Measurements from ENCODE around the gene MBD2. TPM values are rescaled to one million over a fixed set of nuclear protein-coding genes. Genes with fewer than 3 reads are reported as not detected.

Gene MBD2
- total and polyA plus RNA-seq, 2 of the 8 experiments (the other 6 are each of a cell fraction or from before 2014, with no cell fraction given): 36.2 to 52.7 TPM

DNA sequence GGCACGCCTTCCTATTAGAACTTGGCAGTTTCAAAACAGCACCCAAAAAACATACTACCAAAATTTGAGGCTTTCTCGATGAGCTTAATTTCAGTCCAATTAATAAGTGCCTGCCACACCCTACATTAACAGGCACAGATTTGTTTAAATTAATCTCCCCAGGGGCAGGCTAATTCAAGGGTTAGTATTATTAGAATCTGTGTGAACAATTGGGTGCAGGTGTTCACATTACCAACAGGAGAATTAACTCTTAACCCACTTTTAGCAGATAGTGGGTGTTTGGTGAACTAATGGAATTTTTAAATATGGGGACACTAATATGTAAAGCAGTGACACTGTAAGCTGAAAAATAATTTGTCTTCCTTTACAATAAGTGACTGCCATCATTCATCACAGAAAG lies 4.1 kb downstream of the MBD2 start:
- no peak overlapping the region for H2BK20ac ChIP-seq (ENCODE audit: low read length)
- H2BK120ac ChIP-seq (replicated peaks; ENCODE audit: low read depth, low read length): no peak overlapping the region
- H3K27ac ChIP-seq (ENCODE audit: low read depth, low read length): no peak overlapping the region
- peaks cover 41 to 81% of the 10 kb centered on the region in 2 experiments for H3K79me2 ChIP-seq (ENCODE audit: control insufficient read depth in 1 of 2, insufficient read depth in 2 of 2, low read length in 2 of 2)
- no peaks in the 10 kb centered on the region for H3K9me3 ChIP-seq (ENCODE audit: insufficient read depth in 2 of 2, low read depth in 1 of 2, low read length in 1 of 2)
- H4K20me1 ChIP-seq (replicated peaks in 1 of 2; ENCODE audit: control insufficient read depth in 1 of 2, insufficient read depth in 2 of 2, low read length in 2 of 2): peaks cover 9 to 10% of the 10 kb centered on the region in 2 experiments
- no peak overlapping the region for H3K23ac ChIP-seq (ENCODE audit: insufficient read length)
- H2BK12ac ChIP-seq (ENCODE audit: low read depth, low read length): no peak overlapping the region
- no peak overlapping the region for H3K56ac ChIP-seq (replicated peaks; ENCODE audit: insufficient read length, low read depth, low read length)
- ChIA-PET POLR2A (ENCODE audit: partially characterized antibody) (interaction anchor here (1.0 to 1.5 kb wide), 3 partner anchors 13 to 49 kb away, joined by 3 read pairs; partner anchors contain the start of gene POLI), CTCF (ENCODE audit: partially characterized antibody) (interaction anchor here (1.1 to 2.1 kb wide), 3 partner anchors 21 to 730 kb away, joined by 4 to 5 read pairs (median 4); no protein-coding TSS in a partner anchor)
- H2AK5ac ChIP-seq (ENCODE audit: low read depth, low read length): no peak overlapping the region
- H3K23me2 ChIP-seq (ENCODE audit: low read depth, low read length): no peaks in the 10 kb centered on the region
- WGBS, 2 experiments (ENCODE audit: extremely low coverage in 1 of 2, insufficient coverage in 1 of 2, insufficient read length in 1 of 2, insufficient replicate concordance in 2 of 2, low coverage in 1 of 2, low lambda C conversion rate in 2 of 2, missing lambda C conversion rate in 1 of 2): 87% methylated on average over 2 of the region's 2 CpGs; no CpG with 5 or more reads in 1 of the 2 experiments
- no peak overlapping the region for H3K14ac ChIP-seq (ENCODE audit: insufficient read length)
- no peak overlapping the region for H2AFZ ChIP-seq (ENCODE audit: low read length)
- no peak overlapping the region for H4K5ac ChIP-seq (ENCODE audit: insufficient read length, low read depth, low read length)
- H3K36me3 ChIP-seq (ENCODE audit: control insufficient read depth in 2 of 4, insufficient read depth in 4 of 4, low read length in 3 of 4): peaks cover 0 to 3% (median 0%) of the 10 kb centered on the region in 4 experiments; a peak in 2 of 8 replicates
- no peak overlapping the region for H3K4me2 ChIP-seq (ENCODE audit: insufficient read depth in 1 of 2, low read depth in 2 of 2, low read length in 2 of 2)
- no peak overlapping the region for H3K4ac ChIP-seq (replicated peaks; ENCODE audit: insufficient read length, low read depth, low read length)
- peaks cover 4 to 10% (median 6%) of the 10 kb centered on the region in 4 experiments for H3K4me1 ChIP-seq (replicated peaks in 1 of 4; ENCODE audit: control insufficient read depth in 3 of 4, insufficient read depth in 4 of 4, low read length in 3 of 4)
- H4K91ac ChIP-seq (replicated peaks; ENCODE audit: insufficient read length, low read length): no peak overlapping the region
- no peak overlapping the region for H3K18ac ChIP-seq (ENCODE audit: extremely low read depth, low read length)
- peaks cover 2% of the 10 kb centered on the region; the same call in 1 of the 2 replicates for H3K79me1 ChIP-seq (ENCODE audit: low read depth, low read length)
- FAIRE-seq (no peak), DNase-seq (ENCODE audit: low read depth in 1 of 2, low spot score in 2 of 2) (no peak)
- H2BK15ac ChIP-seq (ENCODE audit: low read length): no peak overlapping the region
- H3K9ac ChIP-seq (replicated peaks in 1 of 4; ENCODE audit: extremely low read depth in 1 of 4, low read depth in 3 of 4, low read length in 3 of 4): no peak overlapping the region
- H3K4me3 ChIP-seq (ENCODE audit: extremely low read depth in 1 of 4, insufficient read depth in 2 of 4, low read depth in 3 of 4, low read length in 4 of 4): no peak overlapping the region
- no peak overlapping the region for H4K8ac ChIP-seq (ENCODE audit: extremely low read depth, insufficient read depth, low read length)
- H2BK5ac ChIP-seq (ENCODE audit: low read depth, low read length): no peak overlapping the region
- H3K27me3 ChIP-seq (replicated peaks in 1 of 4; ENCODE audit: control insufficient read depth in 3 of 4, extremely low read depth in 1 of 4, insufficient read depth in 3 of 4, low read length in 3 of 4): no peaks in the 10 kb centered on the region
- TF ChIP-seq RNF2 (IDR thresholded peaks at IDR 0.05; ENCODE audit: borderline replicate concordance, low read depth, low read length, missing control alignments, poor library complexity, severe bottlenecking): no peak
- TF ChIP-seq RAD21 (IDR thresholded peaks at IDR 0.05 in 1 of 2, conservative IDR thresholded peaks at IDR 0.05 in 1 of 2; ENCODE audit: low read depth in 2 of 2, low read length in 2 of 2): no peak
- no peak for TF ChIP-seq TAF1 (IDR thresholded peaks at IDR 0.05; ENCODE audit: low read depth, low read length)
- TF ChIP-seq TEAD4 (IDR thresholded peaks at IDR 0.05; ENCODE audit: low read depth, low read length): no peak
- no peak for TF ChIP-seq YY1 (IDR thresholded peaks at IDR 0.05; ENCODE audit: low read depth, low read length)
- TF ChIP-seq BRCA1 (IDR thresholded peaks at IDR 0.05; ENCODE audit: low read depth, low read length): no peak
- TF ChIP-seq SRF (IDR thresholded peaks at IDR 0.05; ENCODE audit: low read depth, low read length): no peak
- no peak for TF ChIP-seq SIRT6 (IDR thresholded peaks at IDR 0.05; ENCODE audit: low read length)
- TF ChIP-seq SIN3A (conservative IDR thresholded peaks at IDR 0.05 in 1 of 2, IDR thresholded peaks at IDR 0.05 in 1 of 2; ENCODE audit: low read depth in 1 of 2, low read length in 2 of 2): no peak
- TF ChIP-seq RXRA (IDR thresholded peaks at IDR 0.05; ENCODE audit: insufficient read depth, low read depth, low read length): no peak

Measured in H1 (cell line).